ENCODE data around the gene MACROD2.

The MACROD2 gene

GRCh38 chr20:15742627-15743026, 1747.3 kb downstream of the MACROD2 start:
- Histone ChIP-seq H2AFZ (ENCODE audit: low read depth, low read length, severe bottlenecking) (no peak overlapping the region), H3K4me3 (ENCODE audit: insufficient read depth, low read length, poor library complexity, severe bottlenecking) (no peak overlapping the region), H3K79me2 (ENCODE audit: insufficient read depth, low read length) (no peaks in the 10 kb centered on the region), H3K27me3 (ENCODE audit: low read length) (no peaks in the 10 kb centered on the region), H3K9me3 (ENCODE audit: insufficient read depth, low read length) (no peaks in the 10 kb centered on the region), H3K4me2 (ENCODE audit: low read depth, low read length, poor library complexity, severe bottlenecking) (no peak overlapping the region), H3K36me3 (ENCODE audit: low read length) (no peaks in the 10 kb centered on the region), H3K27ac (ENCODE audit: low read depth, low read length) (no peak overlapping the region), H4K20me1 (ENCODE audit: low read depth, low read length) (no peaks in the 10 kb centered on the region), H3F3A (ENCODE audit: insufficient read depth) (no peaks in the 10 kb centered on the region), H3K9ac (ENCODE audit: low read length) (no peak overlapping the region), H3K9me2 (replicated peaks; ENCODE audit: insufficient read depth, low read length) (no peaks in the 10 kb centered on the region)
- TF ChIP-seq CTCF (IDR thresholded peaks at IDR 0.05; ENCODE audit: insufficient read depth, low read length, poor library complexity, severe bottlenecking) (no peak), EZH2phosphoT487 (conservative IDR thresholded peaks at IDR 0.05; ENCODE audit: low read length) (no peak)

- Histone ChIP-seq H3K36me3 (ENCODE audit: low read length) (no peaks in the 10 kb centered on the region), H3K4me3 (ENCODE audit: insufficient read depth, low read length, poor library complexity, severe bottlenecking) (no peak overlapping the region), H3K27ac (ENCODE audit: low read depth, low read length) (no peak overlapping the region), H3K79me2 (ENCODE audit: insufficient read depth, low read length) (no peaks in the 10 kb centered on the region), H3K9me2 (replicated peaks; ENCODE audit: insufficient read depth, low read length) (no peaks in the 10 kb centered on the region), H3F3A (ENCODE audit: insufficient read depth) (no peaks in the 10 kb centered on the region), H3K4me2 (ENCODE audit: low read depth, low read length, poor library complexity, severe bottlenecking) (no peak overlapping the region), H2AFZ (ENCODE audit: low read depth, low read length, severe bottlenecking) (no peak overlapping the region), H3K9me3 (ENCODE audit: insufficient read depth, low read length) (no peaks in the 10 kb centered on the region), H4K20me1 (ENCODE audit: low read depth, low read length) (no peaks in the 10 kb centered on the region), H3K27me3 (ENCODE audit: low read length) (no peaks in the 10 kb centered on the region), H3K9ac (ENCODE audit: low read length) (no peak overlapping the region)
- TF ChIP-seq CTCF (IDR thresholded peaks at IDR 0.05; ENCODE audit: insufficient read depth, low read length, poor library complexity, severe bottlenecking) (no peak), EZH2phosphoT487 (conservative IDR thresholded peaks at IDR 0.05; ENCODE audit: low read length) (no peak)
Measured at GRCh38 chr20:15756002-15756753, 1760.9 kb downstream of the MACROD2 start.

- Histone ChIP-seq H4K20me1 (ENCODE audit: low read depth, low read length) (no peaks in the 10 kb centered on the region), H3K27me3 (ENCODE audit: low read length) (no peaks in the 10 kb centered on the region), H3K4me3 (ENCODE audit: insufficient read depth, low read length, poor library complexity, severe bottlenecking) (no peak overlapping the region)
Measured at GRCh38 chr20:15756754-15757115, 1761.4 kb downstream of the MACROD2 start.

More at GRCh38 chr20:15756754-15757115, 1761.4 kb downstream of the MACROD2 start:
- H3K9me2 ChIP-seq (replicated peaks; ENCODE audit: insufficient read depth, low read length): no peaks in the 10 kb centered on the region
- H3K79me2 ChIP-seq (ENCODE audit: insufficient read depth, low read length): no peaks in the 10 kb centered on the region
- H3K4me2 ChIP-seq (ENCODE audit: low read depth, low read length, poor library complexity, severe bottlenecking): no peak overlapping the region
- H3K9me3 ChIP-seq (ENCODE audit: insufficient read depth, low read length): no peaks in the 10 kb centered on the region
- no peak overlapping the region for H3K9ac ChIP-seq (ENCODE audit: low read length)
- H3K36me3 ChIP-seq (ENCODE audit: low read length): no peaks in the 10 kb centered on the region
- TF ChIP-seq CTCF (IDR thresholded peaks at IDR 0.05; ENCODE audit: insufficient read depth, low read length, poor library complexity, severe bottlenecking) (no peak), EZH2phosphoT487 (conservative IDR thresholded peaks at IDR 0.05; ENCODE audit: low read length) (no peak)
- H2AFZ ChIP-seq (ENCODE audit: low read depth, low read length, severe bottlenecking): no peak overlapping the region
- no peak overlapping the region for H3K27ac ChIP-seq (ENCODE audit: low read depth, low read length)
- H3F3A ChIP-seq (ENCODE audit: insufficient read depth): no peaks in the 10 kb centered on the region
